Measurements from ENCODE around the gene AHDC1.

DNA sequence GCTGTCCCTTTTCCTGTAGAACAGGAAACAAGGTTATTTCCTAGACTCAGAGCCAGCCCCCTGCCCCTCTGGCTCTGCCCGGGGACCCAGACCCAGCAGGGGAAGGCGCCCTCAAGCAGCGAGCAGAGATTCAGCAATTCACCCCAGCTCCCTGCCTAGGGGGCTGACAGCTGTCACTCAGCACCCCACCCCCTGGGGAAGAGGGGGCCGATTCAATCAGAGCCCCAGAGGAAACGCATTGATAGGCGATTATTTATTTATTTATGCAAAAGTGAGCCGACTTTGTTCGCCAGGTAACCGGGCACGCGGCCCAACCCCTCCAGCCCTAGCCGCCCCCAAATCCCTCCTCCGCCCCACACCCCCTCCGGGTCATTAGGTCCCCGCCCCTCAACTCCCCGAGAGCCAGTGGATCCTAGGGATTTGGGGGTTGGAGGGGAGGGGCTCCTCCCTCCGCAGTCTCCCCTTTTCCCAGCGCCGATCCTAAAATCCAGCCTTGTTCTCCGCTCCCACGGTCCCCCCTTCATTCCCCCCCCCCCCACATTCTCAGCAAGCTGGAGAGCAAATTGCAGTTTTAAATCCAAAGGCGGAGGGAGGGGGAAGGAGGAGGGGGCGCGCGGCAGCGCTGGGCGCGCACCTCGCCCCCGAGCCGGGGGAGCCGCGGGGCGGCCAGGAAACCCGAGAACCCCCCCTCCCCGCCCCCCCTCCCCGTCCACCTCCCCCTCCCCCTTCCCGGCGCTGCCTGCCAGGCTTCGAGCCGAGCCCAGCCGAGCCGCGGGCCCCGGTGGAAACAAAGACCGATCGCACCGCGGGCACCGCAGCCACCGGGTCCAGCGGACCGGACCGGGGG lies 1.3 kb downstream of the AHDC1 start:
- TF ChIP-seq, protein P1, sequence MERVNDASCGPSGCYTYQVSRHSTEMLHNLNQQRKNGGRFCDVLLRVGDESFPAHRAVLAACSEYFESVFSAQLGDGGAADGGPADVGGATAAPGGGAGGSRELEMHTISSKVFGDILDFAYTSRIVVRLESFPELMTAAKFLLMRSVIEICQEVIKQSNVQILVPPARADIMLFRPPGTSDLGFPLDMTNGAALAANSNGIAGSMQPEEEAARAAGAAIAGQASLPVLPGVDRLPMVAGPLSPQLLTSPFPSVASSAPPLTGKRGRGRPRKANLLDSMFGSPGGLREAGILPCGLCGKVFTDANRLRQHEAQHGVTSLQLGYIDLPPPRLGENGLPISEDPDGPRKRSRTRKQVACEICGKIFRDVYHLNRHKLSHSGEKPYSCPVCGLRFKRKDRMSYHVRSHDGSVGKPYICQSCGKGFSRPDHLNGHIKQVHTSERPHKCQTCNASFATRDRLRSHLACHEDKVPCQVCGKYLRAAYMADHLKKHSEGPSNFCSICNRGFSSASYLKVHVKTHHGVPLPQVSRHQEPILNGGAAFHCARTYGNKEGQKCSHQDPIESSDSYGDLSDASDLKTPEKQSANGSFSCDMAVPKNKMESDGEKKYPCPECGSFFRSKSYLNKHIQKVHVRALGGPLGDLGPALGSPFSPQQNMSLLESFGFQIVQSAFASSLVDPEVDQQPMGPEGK (CRISPR knock-in tag; IDR thresholded peaks at IDR 0.05; ENCODE audit: borderline replicate concordance): no peak
- TF ChIP-seq PPARA (CRISPR knock-in tag; IDR thresholded peaks at IDR 0.05; ENCODE audit: borderline replicate concordance) (no peak), OSR1 (CRISPR knock-in tag; IDR thresholded peaks at IDR 0.05) (no peak), ARNTL (CRISPR knock-in tag; IDR thresholded peaks at IDR 0.05; ENCODE audit: borderline replicate concordance, low read depth) (no peak), ZFP30 (CRISPR knock-in tag; IDR thresholded peaks at IDR 0.05) (no peak)
- TF ChIP-seq, protein P2, sequence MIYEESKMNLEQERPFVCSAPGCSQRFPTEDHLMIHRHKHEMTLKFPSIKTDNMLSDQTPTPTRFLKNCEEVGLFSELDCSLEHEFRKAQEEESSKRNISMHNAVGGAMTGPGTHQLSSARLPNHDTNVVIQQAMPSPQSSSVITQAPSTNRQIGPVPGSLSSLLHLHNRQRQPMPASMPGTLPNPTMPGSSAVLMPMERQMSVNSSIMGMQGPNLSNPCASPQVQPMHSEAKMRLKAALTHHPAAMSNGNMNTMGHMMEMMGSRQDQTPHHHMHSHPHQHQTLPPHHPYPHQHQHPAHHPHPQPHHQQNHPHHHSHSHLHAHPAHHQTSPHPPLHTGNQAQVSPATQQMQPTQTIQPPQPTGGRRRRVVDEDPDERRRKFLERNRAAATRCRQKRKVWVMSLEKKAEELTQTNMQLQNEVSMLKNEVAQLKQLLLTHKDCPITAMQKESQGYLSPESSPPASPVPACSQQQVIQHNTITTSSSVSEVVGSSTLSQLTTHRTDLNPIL (CRISPR knock-in tag; IDR thresholded peaks at IDR 0.05; ENCODE audit: low read depth): no peak

Measured in SK-N-SH treated with all-trans-retinoic acid at 6 μM for 48 hours (cell line).